H7 (cell line): ENCODE results near the gene HTR3D. TPM values are rescaled to one million over a fixed set of nuclear protein-coding genes. Genes with fewer than 3 reads are reported as not detected.
"Not testable (repeated sequence)": the region's sequence is repeated elsewhere in the genome, so short reads cannot be mapped to it uniquely, and the experiment has no call there.

ENCODE experiments used
- DNase-seq: peaks from one replicate; pipeline ENCODE4 v3.0.0; 2012
- H3K27me3 ChIP-seq: 2 replicates; pipeline ENCODE4 v1.6.0; 2011; ENCODE audit warnings: mild to moderate bottlenecking, low read length; ENCODE audit not compliant: control insufficient read depth, insufficient read depth
- H3K36me3 ChIP-seq: replicated peaks from 2 replicates; pipeline ENCODE4 v1.5.1; 2011; ENCODE audit warnings: low read length; ENCODE audit not compliant: control insufficient read depth, insufficient read depth
- H3K4me3 ChIP-seq: 2 replicates; pipeline ENCODE4 v1.5.1; 2011; ENCODE audit warnings: low read depth, mild to moderate bottlenecking, control low read depth, low read length, moderate library complexity; ENCODE audit not compliant: insufficient read depth
- total RNA-seq: library from RNA; depleted of rRNA; stranded (reverse); fragments of >200 nt; shearing (Covaris generic); gene quantifications from 2 replicates; pipeline ENCODE4 v1.2.3, GENCODE V29; 2014; rRNA removed

Gene HTR3D
- total RNA-seq, 1 experiment from 2014 or later, result not detected

DNA sequence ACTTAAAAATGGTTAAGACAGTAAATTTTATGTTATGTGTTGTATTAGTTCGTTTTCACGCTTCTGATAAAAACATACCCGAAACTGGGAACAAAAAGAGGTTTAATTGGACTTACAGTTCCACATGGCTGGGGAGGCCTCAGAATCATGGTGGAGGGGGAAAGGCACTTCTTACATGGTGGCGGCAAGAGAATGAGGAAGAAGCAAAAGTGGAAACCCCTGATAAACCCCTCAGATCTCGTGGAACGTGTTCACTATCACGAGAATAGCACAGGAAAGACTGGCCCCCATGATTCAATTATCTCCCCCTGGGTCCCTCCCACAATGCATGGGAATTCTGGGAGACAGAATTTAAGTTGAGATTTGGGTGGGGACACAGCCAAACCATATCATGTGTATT is 39.6 kb downstream of the HTR3D start:
- not testable (repeated sequence) for DNase-seq, H3K36me3 ChIP-seq, H3K27me3 ChIP-seq, H3K4me3 ChIP-seq

DNA sequence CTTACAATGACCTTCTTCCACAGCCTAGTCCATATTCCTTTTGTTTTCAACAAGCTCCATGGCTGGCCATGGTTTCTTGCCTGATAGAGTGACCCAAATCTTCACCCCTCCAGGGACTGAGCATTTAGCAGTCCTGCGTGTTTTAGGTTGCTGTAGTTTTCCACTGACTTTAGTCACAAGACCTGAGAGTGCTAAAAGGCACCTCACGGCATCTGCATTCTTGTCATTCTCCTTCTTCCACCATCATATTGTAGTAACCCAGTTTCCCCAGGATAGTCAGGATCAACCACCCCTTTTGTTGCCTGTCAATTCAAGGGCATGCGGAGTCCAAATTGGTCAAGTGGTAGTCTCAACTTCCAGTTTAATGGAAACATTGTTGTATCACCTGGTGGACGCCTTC is 42.1 kb downstream of the HTR3D start:
- Histone ChIP-seq H3K4me3 (no peak overlapping the region), H3K36me3 (no peaks in the 10 kb centered on the region), H3K27me3 (no peaks in the 10 kb centered on the region)
- DNase-seq, result no peak

DNA sequence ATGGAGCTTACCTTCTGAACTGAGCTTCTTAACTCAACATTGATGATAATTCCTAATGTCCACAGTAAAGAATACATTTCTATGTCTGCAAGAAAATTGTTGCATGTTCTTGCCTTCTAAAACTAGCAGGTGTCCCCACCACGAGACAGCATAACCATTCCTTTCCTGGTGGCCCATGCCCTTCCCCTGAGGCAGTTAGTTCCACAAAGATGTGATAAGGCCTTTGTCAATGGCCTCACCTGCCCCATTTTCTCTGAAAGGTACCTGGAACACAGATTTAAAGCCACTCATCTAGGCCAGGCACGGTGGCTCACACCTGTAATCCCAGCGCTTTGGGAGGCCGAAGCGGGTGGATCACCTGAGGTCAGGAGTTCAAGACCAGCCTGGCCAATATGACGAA is 44.4 kb downstream of the HTR3D start:
- no peaks in the 10 kb centered on the region for H3K36me3 ChIP-seq

DNA sequence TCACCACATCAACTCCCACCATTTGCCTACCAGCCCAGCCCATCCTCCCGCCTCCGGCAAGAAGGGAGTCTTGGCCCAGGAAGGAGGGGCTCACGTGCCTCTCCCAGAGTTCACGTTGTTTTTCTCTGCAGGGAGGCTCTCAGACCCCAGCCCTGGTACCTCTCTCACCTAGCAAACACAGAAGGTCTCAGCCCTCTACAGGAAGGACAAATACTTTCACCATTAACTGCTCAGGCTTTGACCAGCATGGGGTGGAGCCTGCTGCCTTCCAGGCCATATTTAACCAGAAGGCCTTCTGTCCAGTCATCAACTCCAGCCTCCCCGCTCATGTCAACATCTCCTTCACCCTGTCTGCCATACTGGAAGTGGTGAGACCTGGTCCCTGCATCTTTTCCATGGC is 46.3 kb downstream of the HTR3D start:
- peak; percentile 44 for DNase-seq
- H3K36me3 ChIP-seq, result no peaks in the 10 kb centered on the region
- no peaks in the 10 kb centered on the region for H3K27me3 ChIP-seq
- H3K4me3 ChIP-seq, result no peak overlapping the region

More for the DNA sequence above, 44.4 kb downstream of the HTR3D start:
- H3K4me3 ChIP-seq, result no peak overlapping the region
- H3K27me3 ChIP-seq, result no peaks in the 10 kb centered on the region
- DNase-seq, result no peak

DNA sequence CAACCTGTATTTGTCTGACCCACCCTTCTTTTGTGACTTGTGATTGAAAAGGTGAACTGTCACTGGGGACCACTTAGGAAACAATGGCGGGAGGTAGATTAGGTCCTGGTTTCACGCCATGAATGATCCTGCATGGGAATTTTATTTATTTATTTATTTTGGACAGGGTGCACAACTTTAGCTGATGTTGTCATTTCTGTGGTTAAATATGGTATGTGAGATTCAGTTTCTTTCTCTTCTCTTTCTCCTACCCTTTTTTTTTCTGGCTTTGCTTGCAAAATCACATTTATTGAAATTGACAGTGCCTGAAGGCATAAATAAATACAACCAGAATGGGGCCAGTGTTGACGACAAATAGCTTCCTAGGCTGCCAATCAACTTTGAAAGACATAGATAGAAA is 47.3 kb downstream of the HTR3D start:
- no peak for DNase-seq
- no peaks in the 10 kb centered on the region for H3K36me3 ChIP-seq
- H3K4me3 ChIP-seq, result no peak overlapping the region

DNA sequence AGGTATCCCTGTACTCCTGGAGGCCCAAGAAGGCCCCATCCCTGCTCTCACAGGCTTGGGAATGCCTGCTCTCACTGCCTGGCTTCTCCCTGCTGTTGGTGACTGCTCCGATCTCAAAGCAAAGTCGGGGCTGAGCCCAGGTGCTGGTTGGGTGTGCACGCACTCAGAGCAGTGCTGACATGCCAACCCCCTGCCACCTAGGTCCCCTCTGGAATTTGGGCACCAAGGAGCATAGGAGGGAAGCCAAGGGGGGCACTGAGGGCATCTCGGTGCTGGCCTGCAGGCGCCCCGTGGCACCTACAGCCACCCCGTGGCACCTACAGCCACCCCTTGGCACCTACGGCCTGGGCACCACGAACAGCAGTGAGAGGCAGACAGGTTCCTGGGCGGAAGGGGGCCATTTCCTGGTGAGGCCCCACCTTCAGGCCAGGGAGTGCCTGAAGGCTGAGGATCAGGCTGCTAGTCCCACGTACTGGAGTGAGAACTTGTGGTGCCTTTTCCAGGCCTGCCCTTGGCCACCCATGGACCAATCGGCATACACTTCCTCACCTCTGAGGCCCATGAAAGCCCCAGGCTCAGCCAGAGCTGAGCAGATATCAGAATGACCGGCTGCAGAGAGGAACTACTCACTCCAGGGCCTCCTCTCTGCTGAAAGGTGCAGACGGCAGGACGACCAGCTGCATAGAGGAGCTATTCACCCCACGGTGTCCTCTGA is 49.7 kb downstream of the HTR3D start:
- Histone ChIP-seq H3K4me3 (no peak overlapping the region), H3K36me3 (no peaks in the 10 kb centered on the region), H3K27me3 (no peaks in the 10 kb centered on the region)
- no peak for DNase-seq

More for the DNA sequence above, 47.3 kb downstream of the HTR3D start:
- H3K27me3 ChIP-seq, result no peaks in the 10 kb centered on the region

DNA sequence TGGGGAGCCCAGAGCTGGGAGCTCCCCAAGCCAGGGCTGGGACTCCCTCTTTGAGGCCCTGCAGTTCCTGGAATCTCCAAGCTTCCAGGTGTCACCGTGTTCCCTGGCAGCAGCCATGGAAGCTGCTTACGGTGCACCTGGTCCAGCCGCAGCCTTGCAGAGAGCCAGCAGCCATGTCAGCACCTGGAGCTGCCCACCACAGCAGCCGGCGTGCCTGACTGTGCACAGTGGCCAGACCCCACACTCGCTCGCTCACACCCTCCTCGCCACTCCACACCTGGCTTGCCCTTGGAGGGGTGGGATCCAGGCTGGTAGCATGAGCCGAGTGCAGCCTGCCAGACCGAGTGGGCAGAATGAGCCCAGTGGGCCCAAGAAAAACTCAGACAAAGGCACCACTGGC is 50.5 kb downstream of the HTR3D start:
- H3K27me3 ChIP-seq, result no peaks in the 10 kb centered on the region
- H3K36me3 ChIP-seq, result no peaks in the 10 kb centered on the region
- no peak overlapping the region for H3K4me3 ChIP-seq
- DNase-seq, result no peak

DNA sequence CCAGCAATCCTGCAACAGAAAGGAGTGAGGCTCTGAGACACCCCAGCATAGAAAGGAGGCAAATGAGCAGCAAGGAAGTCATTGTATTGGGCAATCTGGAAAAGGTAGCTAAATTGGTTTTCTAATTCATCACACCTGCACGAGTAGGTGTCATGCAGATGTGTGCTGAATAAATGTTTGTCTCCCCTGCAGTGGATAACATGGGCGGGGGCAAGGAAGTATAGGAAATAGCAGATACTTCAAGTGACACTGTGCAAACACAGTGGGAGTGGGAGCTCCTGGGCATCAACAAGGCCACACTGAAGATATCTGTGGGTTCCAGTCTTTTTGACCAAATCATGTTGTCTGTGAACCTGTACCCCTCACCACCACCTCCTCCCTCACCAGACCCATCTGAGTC is 50.9 kb downstream of the HTR3D start:
- DNase-seq, result no peak
- H3K4me3 ChIP-seq, result no peak overlapping the region
- H3K36me3 ChIP-seq, result no peaks in the 10 kb centered on the region
- H3K27me3 ChIP-seq, result no peaks in the 10 kb centered on the region

DNA sequence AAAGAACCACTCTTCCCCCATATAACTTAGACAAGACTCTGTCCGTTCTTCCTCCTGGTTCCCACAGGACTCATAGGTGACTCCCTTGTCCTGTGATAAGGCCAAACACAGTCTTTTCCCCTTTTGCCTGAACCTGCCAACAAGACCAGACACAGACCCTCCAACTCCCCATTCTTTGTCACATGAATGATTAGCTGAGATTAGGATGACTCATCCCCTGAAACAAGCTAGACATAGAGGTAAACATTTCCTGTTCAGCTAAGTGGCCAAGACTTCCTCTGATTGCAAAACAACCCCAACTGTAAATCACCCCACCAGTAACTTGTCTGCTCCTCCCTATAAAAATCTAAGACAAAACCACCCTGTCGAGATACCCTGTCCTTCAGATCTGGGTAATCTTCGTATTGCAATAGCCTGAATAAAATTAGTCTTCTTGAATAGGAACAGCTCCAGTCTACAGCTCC is 53.9 kb downstream of the HTR3D start:
- DNase-seq, result no peak
- no peak overlapping the region for H3K4me3 ChIP-seq
- H3K27me3 ChIP-seq, result no peaks in the 10 kb centered on the region

More for the DNA sequence above, 53.9 kb downstream of the HTR3D start:
- no peaks in the 10 kb centered on the region for H3K36me3 ChIP-seq

Other genes starting within 250 kb of the HTR3D start
- 1.7 and 4.4 TPM in 2 replicates for gene MAP6D1, start 206.2 kb upstream of the HTR3D start, total RNA-seq
- gene PARL, start 146.9 kb upstream of the HTR3D start, total RNA-seq, result 37.4 and 55.2 TPM in 2 replicates
- 15.7 and 17.9 TPM in 2 replicates for gene ABCC5, start 13.9 kb upstream of the HTR3D start, total RNA-seq
- not detected in 2 replicates for gene HTR3C, start 21.3 kb downstream of the HTR3D start, total RNA-seq
- gene HTR3E, start 65.3 kb downstream of the HTR3D start, total RNA-seq, result not detected in 2 replicates
- 58.4 and 65.6 TPM in 2 replicates for gene EIF2B5, start 103.6 kb downstream of the HTR3D start, total RNA-seq
- gene DVL3, start 123.6 kb downstream of the HTR3D start, total RNA-seq, result 40.6 and 44.4 TPM in 2 replicates
- 567 and 667 TPM in 2 replicates for gene AP2M1, start 143.1 kb downstream of the HTR3D start, total RNA-seq
- gene ABCF3, start 154.5 kb downstream of the HTR3D start, total RNA-seq, result 31.1 and 38.8 TPM in 2 replicates
- gene VWA5B2, start 197.8 kb downstream of the HTR3D start, total RNA-seq, result 0.41 TPM in 1 of 2 replicates, not detected in the other
- gene ALG3, start 217.2 kb downstream of the HTR3D start, total RNA-seq, result 59.8 and 62.7 TPM in 2 replicates
- gene EEF1AKMT4, start 217.9 kb downstream of the HTR3D start, total RNA-seq, result 10.1 and 15.2 TPM in 2 replicates
- 1.5 and 1.6 TPM in 2 replicates for gene CAMK2N2, start 229.8 kb downstream of the HTR3D start, total RNA-seq
- not detected in 2 replicates for gene ECE2, start 244.3 kb downstream of the HTR3D start, total RNA-seq